HG03439 (cell line): ENCODE measurements around the gene PLOD2.

Source experiments
- ATAC-seq: cut with Tn5 transposase; IDR thresholded peaks from one replicate; pipeline ENCODE4 v1.9.1; 2021; ENCODE audit warnings: mild to moderate bottlenecking, moderate library complexity; ENCODE audit not compliant: unreplicated experiment

Gene PLOD2

GRCh38 chr3:146166826-146167225 is 5.8 kb upstream of the PLOD2 start:
- ATAC-seq, result no peak

DNA sequence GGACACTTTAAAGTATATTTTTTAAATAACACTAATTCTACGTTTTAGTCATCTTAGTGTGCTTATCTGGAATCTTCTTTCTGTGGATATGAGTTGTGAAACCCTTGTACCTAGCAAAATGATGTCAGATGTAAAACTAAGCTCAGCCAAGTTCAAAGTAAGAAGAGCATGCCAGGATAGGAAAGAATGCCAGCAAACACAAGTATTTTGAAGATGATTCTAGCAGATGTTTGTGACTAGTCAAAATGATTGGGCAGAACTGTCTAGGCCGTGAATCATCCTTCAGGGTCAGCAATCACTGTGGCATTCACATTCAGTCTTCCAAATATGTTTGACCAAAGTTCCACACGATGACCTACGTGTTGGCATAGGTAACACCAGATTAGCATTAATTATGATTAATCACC is 5.4 kb upstream of the PLOD2 start:
- no peak for ATAC-seq

GRCh38 chr3:146165877-146166276 is 4.9 kb upstream of the PLOD2 start:
- no peak for ATAC-seq

DNA sequence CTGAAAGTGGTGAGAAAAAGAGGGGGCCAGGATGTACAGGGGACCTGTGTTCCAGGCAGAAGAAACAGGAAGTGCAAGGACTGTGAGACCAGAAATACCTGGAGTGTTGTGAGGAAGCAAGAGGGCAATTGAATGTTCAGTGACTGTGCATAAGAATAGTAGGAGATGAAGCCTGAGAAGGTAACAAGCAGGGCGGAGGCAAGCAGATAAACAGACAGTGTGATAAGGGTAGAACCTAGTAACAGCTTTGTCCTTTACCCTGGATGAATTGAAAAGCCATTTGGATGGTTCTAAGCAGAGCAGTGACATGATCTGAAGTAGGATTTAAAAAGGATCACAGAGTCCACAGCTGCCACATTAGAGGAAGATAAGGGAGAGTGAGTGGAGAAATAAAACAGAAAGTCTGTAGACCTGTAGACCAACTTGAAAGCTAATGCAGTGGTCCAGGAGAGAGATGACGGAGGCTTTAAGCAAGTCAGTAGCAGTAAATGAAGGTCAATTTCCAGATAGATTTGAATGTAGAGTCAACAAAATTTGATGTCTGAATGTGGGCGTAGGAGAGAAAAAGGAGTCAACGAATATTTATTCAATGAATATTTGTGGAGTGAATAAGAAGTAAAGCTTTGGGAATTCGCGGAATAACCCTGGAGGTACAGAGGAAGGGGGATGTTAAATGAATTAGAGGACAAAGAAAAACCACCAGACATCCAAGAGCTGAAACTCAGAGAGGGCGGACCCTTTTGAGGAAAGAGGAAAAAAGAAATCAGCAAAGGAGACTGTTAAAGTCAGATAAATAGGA is 4.2 kb upstream of the PLOD2 start:
- ATAC-seq, result no peak

GRCh38 chr3:146164506-146164905 is 3.5 kb upstream of the PLOD2 start:
- no peak for ATAC-seq

- no peak for ATAC-seq
Observed at GRCh38 chr3:146164071-146164470, 3.1 kb upstream of the PLOD2 start.

DNA sequence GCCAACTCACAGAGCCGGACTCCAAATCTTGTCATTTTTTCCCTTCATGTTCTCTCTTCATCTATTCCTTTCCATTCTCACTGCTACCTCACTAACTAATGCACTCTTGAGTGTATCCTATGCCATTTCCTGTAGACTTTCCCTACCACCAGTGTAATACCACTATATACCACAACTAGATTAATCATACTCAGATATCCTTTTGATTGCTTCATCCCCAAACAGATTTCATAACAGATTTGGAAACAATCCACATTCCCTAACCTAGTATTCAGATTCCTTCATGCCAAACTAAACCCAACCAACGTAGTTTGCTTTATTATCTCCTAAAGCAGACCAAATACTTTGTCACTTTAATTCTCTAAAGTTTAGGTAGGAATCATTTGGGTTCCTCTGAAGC is 2.6 kb upstream of the PLOD2 start:
- no peak for ATAC-seq

- ATAC-seq, result no peak
Observed at GRCh38 chr3:146162561-146162960, 1.6 kb upstream of the PLOD2 start.

- no peak for ATAC-seq
Observed at GRCh38 chr3:146161663-146162002, 649 bp upstream of the PLOD2 start.

DNA sequence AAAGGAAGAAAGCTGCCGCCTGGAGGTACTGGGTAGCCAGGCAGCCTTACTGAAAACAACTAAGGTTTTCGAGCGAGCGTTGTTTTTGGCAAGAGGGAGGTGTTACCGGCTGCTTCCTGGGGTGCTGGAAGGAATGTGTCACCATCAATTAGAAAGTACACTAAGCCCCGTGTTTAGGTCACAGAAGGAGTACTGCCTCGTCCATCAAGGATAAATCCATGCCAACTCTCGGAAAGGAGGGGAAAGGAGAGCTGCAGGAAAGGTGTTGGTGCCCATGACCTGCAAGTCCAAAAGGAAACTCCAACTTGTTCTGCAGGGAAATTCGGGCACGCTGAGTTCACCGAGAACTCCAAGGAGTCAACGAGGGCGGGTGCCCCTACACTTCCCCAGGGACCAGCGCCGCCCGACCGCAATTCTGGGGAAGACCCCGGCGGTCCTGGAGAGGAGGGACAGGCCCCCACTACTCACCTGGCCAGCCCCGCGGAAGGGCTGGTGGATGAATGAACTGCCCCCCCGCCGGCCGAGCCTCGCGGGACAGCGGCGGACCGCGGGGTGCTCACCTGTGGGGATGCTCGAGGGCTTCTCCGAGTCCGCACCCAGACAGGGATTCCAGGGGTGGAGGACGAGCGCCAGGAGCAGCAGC is 542 bp downstream of the PLOD2 start:
- ATAC-seq, result no peak

DNA sequence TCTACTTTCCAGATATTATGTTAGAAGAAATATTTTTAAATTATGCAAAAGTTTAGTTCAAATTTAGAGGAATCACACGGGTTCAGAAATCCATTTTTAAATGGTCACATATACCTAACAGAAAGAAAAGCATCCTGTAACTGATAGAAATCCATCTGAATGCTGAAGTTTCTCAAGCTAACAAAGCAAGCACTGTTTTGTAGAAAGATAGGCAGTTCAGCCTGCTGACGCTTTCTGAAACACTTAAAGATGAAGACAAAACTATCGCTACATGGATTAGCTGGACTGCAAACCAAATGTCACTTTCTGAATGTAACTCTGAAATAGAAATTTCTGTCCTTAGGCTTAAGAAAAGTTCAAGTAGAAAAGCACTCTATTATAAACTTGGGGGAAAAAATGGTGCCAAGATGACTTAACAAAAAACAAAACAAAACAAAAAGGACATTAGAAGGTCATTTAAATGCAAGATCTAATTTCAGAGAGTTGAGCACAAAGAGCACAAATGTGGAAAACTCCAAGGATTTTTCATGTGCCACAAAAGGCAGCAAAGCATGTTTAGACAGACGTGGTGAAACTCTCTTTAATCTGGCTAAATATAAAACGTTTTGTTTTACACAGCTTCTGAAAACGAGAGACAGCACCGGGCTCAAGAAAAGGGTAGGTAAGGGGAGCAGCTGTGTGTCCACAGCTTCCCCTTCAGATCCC is 1.2 kb downstream of the PLOD2 start:
- no peak for ATAC-seq

DNA sequence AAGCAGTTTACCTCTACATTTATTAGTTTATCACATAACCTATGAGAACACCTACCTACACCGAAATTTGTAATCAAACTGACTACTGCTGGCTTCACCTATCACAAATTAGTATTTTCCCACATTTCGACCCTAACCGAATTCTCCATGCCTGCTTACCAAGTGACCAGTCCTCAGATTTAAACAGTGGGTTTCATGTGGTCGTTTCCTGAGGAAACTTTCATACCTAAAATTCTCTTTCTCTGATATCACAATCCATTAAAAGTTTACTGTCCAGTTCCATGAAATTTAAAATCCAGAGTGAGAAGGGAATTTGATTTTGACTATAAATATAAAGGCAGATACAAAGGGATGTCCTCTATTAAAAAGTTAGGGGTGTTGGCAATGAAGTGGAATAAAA is 1.9 kb downstream of the PLOD2 start:
- ATAC-seq, result no peak

DNA sequence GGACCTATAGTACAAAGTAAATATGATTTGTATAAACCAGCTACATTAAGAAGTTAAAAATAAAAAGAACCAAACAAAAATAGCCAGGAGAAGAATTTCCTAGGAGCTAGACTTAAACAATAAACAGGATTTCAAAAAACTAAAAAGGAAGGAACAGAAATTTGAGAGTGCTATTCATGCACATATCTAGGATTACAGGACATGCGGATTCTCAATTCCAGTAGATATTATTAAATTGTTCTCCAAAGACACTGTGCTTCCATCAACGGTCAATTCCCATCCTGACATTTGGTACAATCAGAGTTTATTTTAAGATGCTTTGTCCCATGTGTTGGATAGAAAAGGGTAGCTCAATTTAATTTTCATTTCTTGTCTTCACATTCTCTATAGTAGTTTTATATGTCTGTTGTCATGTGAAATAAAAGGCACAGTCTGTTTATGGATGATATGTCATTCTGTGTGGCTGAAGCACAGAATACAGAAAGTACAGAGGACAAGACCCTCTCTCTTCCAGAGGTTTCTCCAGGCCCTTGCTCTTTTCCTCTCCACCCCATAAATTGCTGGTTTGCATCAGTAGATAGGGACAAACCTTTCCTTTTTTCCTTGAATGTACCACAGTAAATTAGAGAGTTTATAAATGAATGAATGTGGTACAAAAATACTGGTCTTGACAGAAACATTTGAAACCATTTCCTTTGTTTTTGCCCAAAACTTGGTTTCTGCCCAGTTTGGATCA is 3.5 kb downstream of the PLOD2 start:
- no peak for ATAC-seq

DNA sequence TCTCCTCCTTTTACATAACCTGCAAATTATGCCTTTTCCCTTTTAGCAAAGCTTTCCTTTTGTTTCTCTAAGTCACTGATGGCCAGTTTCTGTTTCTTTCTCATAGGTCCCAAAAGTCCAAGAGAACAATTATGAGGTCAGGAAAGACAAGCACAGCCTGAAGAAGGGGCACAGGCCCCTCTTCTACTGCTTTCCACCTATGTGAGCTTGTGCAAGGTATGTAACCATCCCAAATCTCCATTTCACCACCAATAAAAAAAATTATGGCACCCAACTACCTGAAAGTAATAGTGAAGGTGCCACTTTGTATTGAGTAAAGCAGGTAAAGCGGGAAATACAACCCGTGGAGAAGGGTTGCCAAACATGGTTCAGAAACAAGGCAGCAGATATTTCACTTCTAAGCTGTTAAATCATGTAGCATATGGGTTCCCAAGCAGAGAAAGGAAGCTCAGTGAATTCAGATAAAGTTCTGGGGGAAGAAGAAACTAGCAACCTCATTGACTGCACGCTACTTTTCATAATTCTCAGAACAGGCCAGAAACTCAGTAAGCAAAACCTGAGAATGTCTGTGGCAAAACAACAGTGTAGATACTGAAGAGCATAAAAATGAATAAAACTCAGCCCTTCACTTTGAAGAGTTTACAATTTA is 4.2 kb downstream of the PLOD2 start:
- no peak for ATAC-seq

GRCh38 chr3:146156095-146156494 is 4.9 kb downstream of the PLOD2 start:
- ATAC-seq, result no peak

- no peak for ATAC-seq
Observed at GRCh38 chr3:146154995-146155394, 6.0 kb downstream of the PLOD2 start.

- ATAC-seq, result no peak
Observed at GRCh38 chr3:146154316-146154715, 6.7 kb downstream of the PLOD2 start.

DNA sequence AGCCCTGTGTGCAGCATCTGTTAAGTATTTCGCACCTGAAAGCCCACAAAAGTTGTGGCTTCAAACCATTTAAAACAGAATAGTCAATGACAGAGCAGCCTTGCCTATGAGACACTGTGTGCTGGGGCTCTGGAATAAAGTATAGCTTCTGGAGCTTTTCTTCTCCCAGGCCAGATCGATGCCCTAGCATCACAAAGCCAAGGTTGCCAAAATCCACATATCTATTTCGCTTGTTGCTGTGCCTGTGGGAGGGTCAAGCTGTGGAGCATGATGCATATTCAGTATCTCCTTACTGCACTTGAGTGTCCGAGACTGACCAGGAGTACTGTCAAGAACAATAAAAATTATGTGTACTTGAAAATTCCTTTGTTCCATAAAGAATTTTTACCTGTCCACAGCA is 7.6 kb downstream of the PLOD2 start:
- no peak for ATAC-seq

DNA sequence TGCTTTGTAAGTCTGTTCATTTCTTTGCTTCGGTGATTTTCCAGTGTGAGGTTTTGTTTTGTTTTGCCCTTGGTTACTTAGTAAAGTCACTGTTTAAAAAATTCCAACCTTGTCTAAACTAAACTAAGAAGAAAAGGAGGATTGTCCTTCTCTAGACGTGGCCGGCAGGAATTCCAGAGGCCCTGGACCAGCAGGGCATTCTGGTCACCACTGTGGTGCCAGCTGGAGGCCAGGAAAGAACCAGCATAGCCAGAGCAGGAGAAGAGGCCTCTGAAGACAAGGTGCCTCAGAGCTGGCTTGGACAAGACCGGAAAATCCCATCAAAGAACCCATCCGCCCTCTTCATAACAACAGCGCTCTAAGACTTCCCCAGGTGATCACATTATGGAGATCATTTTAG is 8.2 kb downstream of the PLOD2 start:
- no peak for ATAC-seq

DNA sequence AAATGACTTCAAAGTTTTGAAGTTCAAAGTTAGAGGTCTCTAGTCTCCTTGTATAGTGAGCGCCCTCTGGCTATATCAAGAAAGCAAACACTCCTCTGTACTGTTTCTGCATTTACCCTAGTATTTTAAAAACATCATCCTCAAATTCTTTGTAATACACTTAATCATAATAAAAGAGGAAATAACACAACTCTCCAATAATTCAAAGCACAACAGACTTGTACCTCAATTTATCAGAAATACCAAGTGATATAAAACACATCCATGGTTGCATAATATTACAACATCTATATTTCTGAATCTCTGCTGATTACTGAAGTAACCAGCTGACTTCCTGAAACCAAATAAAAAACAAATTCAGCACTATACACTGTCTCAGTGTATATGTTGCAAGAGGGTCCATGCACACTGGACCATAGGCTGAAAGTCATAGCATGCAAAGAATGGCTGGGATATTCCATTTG is 12.5 kb downstream of the PLOD2 start:
- ATAC-seq, result no peak

- no peak for ATAC-seq
Observed at GRCh38 chr3:146145642-146146041, 15.3 kb downstream of the PLOD2 start.
